PC-9 (cell line): ENCODE measurements around the gene TXNDC8. TPM values are rescaled to one million over a fixed set of nuclear protein-coding genes. Genes with fewer than 3 reads are reported as not detected.

Experiments used
- BruUV-seq: library from RNA; stranded (reverse); fragments of 400-500 nt; replicated peaks from 2 replicates; lab custom pipeline; 2021; lab: Mats Ljungman, UMichigan
- CTCF ChIA-PET: fragments of 300-600 bp; sonication (Branson Sonifier 250); formaldehyde crosslinking; loops from one replicate; lab custom pipeline; 2022; ENCODE audit warnings: antibody characterized with exemption; lab: Charles Lee
- POLR2A ChIA-PET: fragments of 300-600 bp; sonication (Branson Sonifier 250); formaldehyde crosslinking; loops from one replicate; lab custom pipeline; 2022; ENCODE audit warnings: antibody characterized with exemption; ENCODE audit not compliant: unreplicated experiment; lab: Charles Lee
- DNase-seq, 2 experiments: peaks; one replicate each; pipeline versions ENCODE4 v3.0.0 to v3.0.0-alpha.2; 2015 to 2022; ENCODE audit warnings: mixed read lengths in 1 of 2
- H2AFZ ChIP-seq: fragments of 200-600 bp; sonication (generic); 2 replicates; pipeline ENCODE4 v1.8.1; 2017; ENCODE audit warnings: antibody characterized with exemption
- H3F3A ChIP-seq: fragments of 200-600 bp; sonication (generic); 2 replicates; pipeline ENCODE4 v1.8.1; 2017; ENCODE audit warnings: antibody characterized with exemption, mild to moderate bottlenecking, low read depth; ENCODE audit not compliant: insufficient read depth
- H3K27ac ChIP-seq: fragments of 200-600 bp; sonication (generic); 2 replicates; pipeline ENCODE4 v1.6.1; 2016; ENCODE audit warnings: mixed run types
- H3K27me3 ChIP-seq: fragments of 200-600 bp; sonication (generic); 2 replicates; pipeline ENCODE4 v1.6.1; 2016; ENCODE audit warnings: low read depth, mixed run types; ENCODE audit not compliant: insufficient read depth
- H3K36me3 ChIP-seq: fragments of 200-600 bp; sonication (generic); 2 replicates; pipeline ENCODE4 v1.6.1; 2016; ENCODE audit warnings: low read depth, mixed run types
- H3K4me1 ChIP-seq: fragments of 200-600 bp; sonication (generic); replicated peaks from 2 replicates; pipeline ENCODE4 v1.6.1; 2016; ENCODE audit warnings: mixed run types; ENCODE audit not compliant: insufficient read depth
- H3K4me2 ChIP-seq: fragments of 200-600 bp; sonication (generic); 2 replicates; pipeline ENCODE4 v1.6.1; 2017; ENCODE audit warnings: mixed run types
- H3K4me3 ChIP-seq: fragments of 200-600 bp; sonication (generic); 2 replicates; pipeline ENCODE4 v1.6.1; 2016; ENCODE audit warnings: mixed run types
- H3K79me2 ChIP-seq: fragments of 200-600 bp; sonication (generic); 2 replicates; pipeline ENCODE4 v1.6.1; 2017; ENCODE audit warnings: low read depth, mixed run types
- H3K9me2 ChIP-seq: fragments of 200-600 bp; sonication (generic); 2 replicates; pipeline ENCODE4 v1.8.1; 2017; ENCODE audit warnings: mild to moderate bottlenecking; ENCODE audit not compliant: insufficient read depth
- H3K9me3 ChIP-seq: fragments of 200-600 bp; sonication (generic); 2 replicates; pipeline ENCODE4 v1.8.1; 2016; ENCODE audit warnings: low read depth; ENCODE audit not compliant: insufficient read depth
- H4K20me1 ChIP-seq: fragments of 200-600 bp; sonication (generic); 2 replicates; pipeline ENCODE4 v1.8.1; 2017; ENCODE audit not compliant: insufficient read depth
- CTCF ChIP-seq: fragments of 200-600 bp; sonication (generic); conservative IDR thresholded peaks from 2 replicates; pipeline ENCODE4 v1.6.1; 2017; ENCODE audit warnings: mixed run types, antibody characterized with exemption, mild to moderate bottlenecking, moderate library complexity
- EZH2 ChIP-seq: fragments of 200-600 bp; sonication (generic); IDR thresholded peaks from 2 replicates; pipeline ENCODE4 v1.8.0; 2017; ENCODE audit warnings: antibody characterized with exemption, low read depth
- intact Hi-C: fragments of 100-400 bp; cut with micrococcal nuclease; formaldehyde crosslinking; loops from one replicate; pipeline ENCODE4 v1.10.0; 2022; ENCODE audit not compliant: unreplicated experiment
- total RNA-seq: library from RNA; stranded (reverse); gene quantifications from 2 replicates; pipeline ENCODE4 v1.2.3, GENCODE V29; 2021

The TXNDC8 gene
- total RNA-seq, 1 experiment from 2014 or later, result not detected

GRCh38 chr9:110290001-110290400 lies 47.7 kb downstream of the TXNDC8 start:
- no peak overlapping the region for H3K4me2 ChIP-seq

GRCh38 chr9:110288503-110288902 lies 49.2 kb downstream of the TXNDC8 start:
- CTCF ChIA-PET, result no interaction called here
- Histone ChIP-seq H3K4me3 (no peak overlapping the region), H3K4me2 (no peak overlapping the region), H3F3A (peaks cover 37% of the 10 kb centered on the region), H3K4me1 (peaks cover 62% of the 10 kb centered on the region), H3K79me2 (no peaks in the 10 kb centered on the region), H3K27ac (no peak overlapping the region), H3K27me3 (no peaks in the 10 kb centered on the region), H3K9me3 (no peaks in the 10 kb centered on the region), H2AFZ (no peak overlapping the region), H3K9me2 (no peaks in the 10 kb centered on the region), H4K20me1 (no peaks in the 10 kb centered on the region), H3K36me3 (no peaks in the 10 kb centered on the region)
- no TSS peak for BruUV-seq
- no peak for TF ChIP-seq CTCF
- no peak for TF ChIP-seq EZH2
- POLR2A ChIA-PET, result no interaction called here
- intact Hi-C loops, result no loop called here
- no peak for DNase-seq

More at GRCh38 chr9:110290001-110290400, 47.7 kb downstream of the TXNDC8 start:
- ChIA-PET CTCF (no interaction called here), POLR2A (interaction anchor here (0.7 kb wide), 1 partner anchor 378 kb away, joined by 3 read pairs; no protein-coding TSS in a partner anchor)
- Histone ChIP-seq H3K9me3 (no peaks in the 10 kb centered on the region), H3K27ac (no peak overlapping the region), H3F3A (peaks cover 32% of the 10 kb centered on the region), H2AFZ (no peak overlapping the region), H3K4me1 (peaks cover 52% of the 10 kb centered on the region), H3K36me3 (no peaks in the 10 kb centered on the region), H3K4me3 (no peak overlapping the region), H3K79me2 (no peaks in the 10 kb centered on the region), H4K20me1 (no peaks in the 10 kb centered on the region), H3K27me3 (no peaks in the 10 kb centered on the region), H3K9me2 (no peaks in the 10 kb centered on the region)
- intact Hi-C loops, result no loop called here
- BruUV-seq, result no TSS peak
- DNase-seq, result no peak
- no peak for TF ChIP-seq EZH2
- no peak for TF ChIP-seq CTCF

- BruUV-seq, result no TSS peak
- no peak overlapping the region for H3K4me2 ChIP-seq
- no peaks in the 10 kb centered on the region for H4K20me1 ChIP-seq
- no peak overlapping the region for H2AFZ ChIP-seq
- H3K27ac ChIP-seq, result peak overlapping the region; percentile 4; the same call in 1 of the 2 replicates
- H3K79me2 ChIP-seq, result no peaks in the 10 kb centered on the region
- no peaks in the 10 kb centered on the region for H3K36me3 ChIP-seq
- H3K4me3 ChIP-seq, result no peak overlapping the region
- CTCF ChIA-PET, result interaction anchor here (0.6 kb wide), 1 partner anchor 141 kb away, joined by 3 read pairs; no protein-coding TSS in a partner anchor
- no peak for DNase-seq
- H3K4me1 ChIP-seq, result peaks cover 60% of the 10 kb centered on the region
- TF ChIP-seq CTCF (no peak), EZH2 (no peak)
- H3K9me3 ChIP-seq, result no peaks in the 10 kb centered on the region
- intact Hi-C loops, result no loop called here
- H3K27me3 ChIP-seq, result no peaks in the 10 kb centered on the region
- POLR2A ChIA-PET, result no interaction called here
- H3K9me2 ChIP-seq, result no peaks in the 10 kb centered on the region
- peaks cover 31% of the 10 kb centered on the region for H3F3A ChIP-seq
These were observed 50.4 kb downstream of the TXNDC8 start for GRCh38 chr9:110287289-110287680.
